ENCODE measurements around the gene PRMT3.
"Not testable (repeated sequence)": the region's sequence is repeated elsewhere in the genome, so short reads cannot be mapped to it uniquely, and the experiment has no call there.

PRMT3 gene

DNA sequence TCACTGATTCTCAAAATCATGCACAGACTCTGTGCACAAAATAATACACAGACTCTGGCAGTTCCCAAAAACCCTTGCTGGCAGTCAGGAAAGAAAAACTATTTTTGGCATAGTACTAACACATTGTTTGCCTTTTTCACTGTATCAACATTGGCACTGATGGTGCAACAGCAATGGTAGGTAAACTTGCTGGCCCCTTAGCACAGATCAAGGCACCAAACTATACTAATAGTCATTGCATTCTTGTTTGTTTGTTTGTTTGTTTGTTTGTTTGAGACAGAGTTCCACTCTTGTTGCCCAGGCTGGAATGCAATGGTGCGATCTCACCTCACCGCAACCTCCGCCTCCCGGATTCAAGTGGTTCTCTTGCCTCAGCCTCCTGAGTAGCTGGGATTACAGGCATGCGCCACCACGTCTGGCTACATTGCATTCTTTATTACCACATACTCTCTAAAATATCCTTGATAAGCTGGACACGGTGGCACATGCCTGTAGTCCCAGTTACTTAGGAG, 130.9 kb downstream of the PRMT3 start:
- DNase-seq (ENCODE audit: low spot score), result no peak

- DNase-seq (ENCODE audit: low spot score), result no peak
These were observed 135.0 kb downstream of the PRMT3 start for GRCh38 chr11:20522536-20522935.

GRCh38 chr11:20529757-20530156, 142.2 kb downstream of the PRMT3 start:
- no peak for DNase-seq (ENCODE audit: low spot score)

GRCh38 chr11:20530942-20531703, 143.6 kb downstream of the PRMT3 start:
- DNase-seq (ENCODE audit: low spot score), result no peak

DNA sequence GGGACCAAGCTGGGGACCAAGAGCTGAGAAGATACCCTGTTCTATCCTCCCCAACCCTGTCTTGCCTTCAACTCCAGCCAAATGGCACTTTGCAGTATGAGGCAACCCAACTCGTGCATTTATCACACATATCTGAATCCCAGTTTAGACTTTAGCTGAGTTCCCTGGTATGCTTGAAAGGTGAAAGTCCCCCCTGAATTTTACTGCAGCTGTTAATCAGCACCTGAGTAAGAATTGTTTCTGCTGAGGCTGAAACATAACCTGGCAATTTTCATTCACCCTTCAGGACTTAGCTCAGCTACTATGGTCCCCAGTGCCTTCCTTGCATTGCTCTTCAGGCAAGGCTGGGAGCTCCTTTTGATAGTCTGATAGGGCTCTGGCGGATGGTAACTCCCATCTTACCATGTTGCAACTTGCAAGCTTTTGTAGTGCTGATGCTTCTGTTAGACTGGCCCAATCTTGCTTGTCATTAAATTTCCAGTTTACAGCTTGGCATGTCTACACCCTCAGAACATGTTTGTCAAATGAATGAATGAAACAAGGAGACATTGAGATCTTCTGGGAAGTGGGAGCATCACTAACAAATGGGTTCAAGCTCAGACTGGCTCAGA, 147.9 kb downstream of the PRMT3 start:
- DNase-seq (ENCODE audit: low spot score), result no peak

DNA sequence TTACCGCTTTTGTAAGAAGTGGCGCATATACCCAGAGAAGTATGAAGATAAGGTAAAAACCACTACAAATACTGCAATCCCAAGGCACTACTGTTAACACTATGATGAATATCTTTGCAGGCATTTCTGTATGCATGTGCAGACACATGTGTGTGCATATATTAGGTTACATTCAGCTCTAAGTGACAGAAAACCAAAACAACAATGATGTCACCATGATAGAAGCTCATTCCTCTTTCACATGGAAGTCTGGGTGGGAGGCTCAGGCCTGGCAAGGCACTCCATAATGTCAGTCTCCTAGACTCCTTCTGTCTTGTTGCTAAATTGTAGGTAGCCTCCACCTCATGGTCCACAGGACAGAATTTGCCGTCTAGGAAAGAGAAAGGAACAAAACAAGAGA, 148.8 kb downstream of the PRMT3 start:
- no peak for DNase-seq (ENCODE audit: low spot score)

DNA sequence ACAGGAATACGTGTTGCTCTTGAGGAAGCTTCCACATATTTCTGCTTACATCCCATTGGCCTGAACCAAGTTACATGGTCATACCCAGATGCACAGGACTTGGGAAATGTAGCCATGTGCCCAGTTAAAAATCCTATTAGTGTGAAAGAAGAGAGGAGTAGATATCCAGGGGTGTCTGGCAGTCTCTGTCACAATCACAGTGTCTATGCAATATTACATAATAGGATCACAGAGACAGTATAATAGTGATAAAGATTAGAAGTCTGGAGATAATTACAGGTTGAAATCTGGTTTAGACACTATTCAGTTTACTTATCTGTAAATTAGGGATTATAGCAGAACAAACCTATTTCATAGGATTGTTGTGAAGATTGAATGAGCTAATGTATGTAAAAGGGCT, 149.3 kb downstream of the PRMT3 start:
- no peak for DNase-seq (ENCODE audit: low spot score)

DNA sequence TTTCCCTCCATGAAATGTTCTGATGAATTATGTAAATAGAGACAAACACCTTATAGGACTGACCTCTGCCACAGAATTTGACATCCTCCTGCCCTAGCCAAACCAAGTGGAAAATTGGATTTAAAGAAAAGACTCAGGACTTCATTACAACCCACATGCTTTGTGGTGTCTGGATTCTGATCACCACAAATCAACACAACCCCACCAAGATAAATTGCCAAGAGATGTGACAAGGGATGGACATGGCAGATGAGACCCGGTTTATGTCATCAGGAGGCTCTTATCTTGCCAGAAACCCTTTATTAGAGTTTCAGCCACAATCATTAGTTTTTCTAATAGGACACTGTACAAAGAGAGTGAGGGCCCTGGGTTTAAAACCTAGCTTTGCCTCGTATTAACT, 154.0 kb downstream of the PRMT3 start:
- no peak for DNase-seq (ENCODE audit: low spot score)

DNA sequence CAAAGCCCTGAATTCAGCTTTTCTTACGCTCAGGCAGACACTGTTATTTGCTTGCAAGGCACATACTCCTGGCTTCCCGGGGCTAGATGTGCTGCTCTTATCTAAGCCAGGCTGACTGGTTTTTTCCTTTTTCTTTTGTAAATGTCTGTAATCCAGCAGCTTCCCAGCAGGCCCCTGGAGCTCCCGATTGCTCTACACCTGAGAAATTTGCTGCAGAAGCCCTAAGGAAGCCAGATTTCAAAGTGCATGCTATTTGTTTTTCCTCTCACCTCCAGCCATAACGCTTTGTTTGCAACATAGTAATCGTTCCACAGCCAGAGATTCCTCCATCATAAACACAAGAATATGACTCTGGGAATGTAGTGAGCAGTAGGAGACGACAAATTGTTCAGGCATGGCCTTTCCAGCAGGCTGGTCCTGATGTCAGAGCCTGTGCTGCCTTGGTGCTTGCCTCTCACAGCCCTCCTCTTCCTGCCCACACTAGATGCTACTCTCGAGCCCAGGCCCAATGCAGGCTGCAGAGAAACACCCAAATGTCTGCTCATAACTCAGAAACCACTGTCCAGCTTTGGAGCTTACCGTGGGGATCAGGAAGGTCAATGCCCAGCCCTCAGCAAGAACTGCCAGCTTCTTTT, 157.2 kb downstream of the PRMT3 start:
- no peak for DNase-seq (ENCODE audit: low spot score)

- no peak for DNase-seq (ENCODE audit: low spot score)
These were observed 159.9 kb downstream of the PRMT3 start for GRCh38 chr11:20547411-20547810.

GRCh38 chr11:20551096-20551495, 163.6 kb downstream of the PRMT3 start:
- no peak for DNase-seq (ENCODE audit: low spot score)

DNA sequence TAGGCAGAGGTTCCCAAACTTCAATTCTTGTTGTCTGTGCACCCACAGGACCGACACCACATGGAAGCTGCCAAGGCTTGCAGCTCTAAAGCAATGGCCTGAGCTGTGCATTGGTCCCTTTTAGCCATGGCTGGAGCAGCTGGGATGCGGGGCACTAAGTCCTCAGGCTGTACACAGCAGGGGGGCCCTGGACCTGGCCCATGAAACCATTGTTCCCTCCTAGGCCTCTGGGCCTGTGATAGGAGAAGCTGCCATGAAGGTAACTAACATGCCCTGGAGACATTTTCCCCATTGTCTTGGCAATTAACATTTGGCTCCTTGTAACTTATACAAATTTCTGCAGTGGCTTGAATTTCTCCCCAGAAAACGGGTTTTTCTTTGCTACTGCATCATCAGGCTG, 168.3 kb downstream of the PRMT3 start:
- no peak for DNase-seq (ENCODE audit: low spot score)

GRCh38 chr11:20556396-20556795, 168.9 kb downstream of the PRMT3 start:
- not testable (repeated sequence) for DNase-seq (ENCODE audit: low spot score)

- no peak for DNase-seq (ENCODE audit: low spot score)
These were observed 171.2 kb downstream of the PRMT3 start for GRCh38 chr11:20558741-20559140.
